Neural cell (in vitro differentiated cells): ENCODE measurements around the gene CTXN1. TPM values are rescaled to one million over a fixed set of nuclear protein-coding genes. Genes with fewer than 3 reads are reported as not detected.

Experiments used
- H2AFZ ChIP-seq: fragments of 200-600, 300-800 bp; sonication (generic), shearing (Covaris generic); 2 replicates; pipeline ENCODE4 v1.6.0; 2014; ENCODE audit warnings: low read depth, mild to moderate bottlenecking, antibody characterized with exemption, low read length, moderate library complexity
- H3F3A ChIP-seq: fragments of 200-600 bp; shearing (Covaris generic); 2 replicates; pipeline ENCODE4 v1.6.1; 2016; ENCODE audit warnings: mild to moderate bottlenecking, moderate library complexity, mixed read lengths, antibody characterized with exemption, low read length; ENCODE audit not compliant: insufficient read depth, poor library complexity, severe bottlenecking
- H3K27ac ChIP-seq: fragments of 200-600, 300-800 bp; sonication (generic), shearing (Covaris generic); 2 replicates; pipeline ENCODE4 v1.5.1; 2014; ENCODE audit warnings: mild to moderate bottlenecking, low read length, moderate library complexity
- H3K27me3 ChIP-seq: fragments of 300-800, 200-600 bp; sonication (generic), shearing (Covaris generic); 2 replicates; pipeline ENCODE4 v1.6.0; 2014; ENCODE audit warnings: mild to moderate bottlenecking, low read depth, low read length, moderate library complexity; ENCODE audit not compliant: insufficient read depth
- H3K36me3 ChIP-seq: fragments of 300-800, 200-600 bp; sonication (generic), shearing (Covaris generic); 2 replicates; pipeline ENCODE4 v1.5.1; 2014; ENCODE audit warnings: mild to moderate bottlenecking, antibody characterized with exemption, low read length, moderate library complexity; ENCODE audit not compliant: insufficient read depth
- H3K4me2 ChIP-seq: fragments of 300-800, 200-600 bp; sonication (generic), shearing (Covaris generic); 2 replicates; pipeline ENCODE4 v1.6.0; 2014; ENCODE audit warnings: mild to moderate bottlenecking, low read length
- H3K4me3 ChIP-seq: fragments of 300-800, 200-600 bp; sonication (generic), shearing (Covaris generic); 2 replicates; pipeline ENCODE4 v1.5.1; 2014; ENCODE audit warnings: mild to moderate bottlenecking, low read length, moderate library complexity
- H3K79me2 ChIP-seq: fragments of 200-600 bp; shearing (Covaris generic); replicated peaks from 2 replicates; pipeline ENCODE4 v1.6.0; 2014; ENCODE audit warnings: mild to moderate bottlenecking, low read length, moderate library complexity; ENCODE audit not compliant: insufficient read depth
- H3K9ac ChIP-seq: fragments of 300-800, 200-600 bp; sonication (generic), shearing (Covaris generic); 2 replicates; pipeline ENCODE4 v1.6.1; 2016; ENCODE audit warnings: mild to moderate bottlenecking, low read length, mixed read lengths
- H3K9me2 ChIP-seq: fragments of 200-600 bp; shearing (Covaris generic); 2 replicates; pipeline ENCODE4 v1.6.1; 2016; ENCODE audit warnings: mild to moderate bottlenecking, low read length, mixed read lengths; ENCODE audit not compliant: insufficient read depth
- H3K9me3 ChIP-seq: fragments of 200-600, 300-800 bp; sonication (generic), shearing (Covaris generic); 2 replicates; pipeline ENCODE4 v1.6.1; 2016; ENCODE audit warnings: mild to moderate bottlenecking, mixed run types, low read length, moderate library complexity, mixed read lengths
- H4K20me1 ChIP-seq: fragments of 200-600 bp; shearing (Covaris generic); 2 replicates; pipeline ENCODE4 v1.6.1; 2016; ENCODE audit warnings: mild to moderate bottlenecking, mixed run types; ENCODE audit not compliant: insufficient read depth
- CTCF ChIP-seq: fragments of 450-650 bp; IDR thresholded peaks from 2 replicates; pipeline ENCODE4 v1.5.1; 2014; ENCODE audit warnings: antibody characterized with exemption, mild to moderate bottlenecking, moderate library complexity; ENCODE audit not compliant: poor library complexity, severe bottlenecking
- EP300 ChIP-seq: fragments of 450-650 bp; conservative IDR thresholded peaks from 2 replicates; pipeline ENCODE4 v1.6.1; 2014; ENCODE audit warnings: antibody characterized with exemption, mild to moderate bottlenecking, moderate library complexity; ENCODE audit not compliant: poor library complexity, severe bottlenecking
- EZH2 ChIP-seq: fragments of 200-600, 300-800 bp; shearing (Covaris generic), sonication (generic); IDR thresholded peaks from 2 replicates; pipeline ENCODE4 v1.6.1; 2014; ENCODE audit warnings: antibody characterized with exemption, low read length, borderline replicate concordance, mild to moderate bottlenecking; ENCODE audit not compliant: insufficient read depth, poor library complexity, severe bottlenecking
- MXI1 ChIP-seq: fragments of 450-650 bp; conservative IDR thresholded peaks from 2 replicates; pipeline ENCODE4 v1.6.1; 2014; ENCODE audit warnings: antibody characterized with exemption, mild to moderate bottlenecking; ENCODE audit not compliant: poor library complexity, severe bottlenecking
- POLR2AphosphoS5 ChIP-seq: IDR thresholded peaks from 2 replicates; pipeline ENCODE4 v1.6.1; 2012
- RAD21 ChIP-seq: fragments of 450-650 bp; conservative IDR thresholded peaks from 2 replicates; pipeline ENCODE4 v1.6.1; 2014; ENCODE audit warnings: antibody characterized with exemption, mild to moderate bottlenecking, moderate library complexity
- SMC3 ChIP-seq: fragments of 450-650 bp; conservative IDR thresholded peaks from 2 replicates; pipeline ENCODE4 v1.6.1; 2014; ENCODE audit warnings: antibody characterized with exemption, mild to moderate bottlenecking, moderate library complexity; ENCODE audit not compliant: poor library complexity
- TAF1 ChIP-seq: IDR thresholded peaks from 2 replicates; pipeline ENCODE4 v1.6.1; 2012; ENCODE audit warnings: low read depth
- polyA plus RNA-seq: library from polyadenylated mRNA; depleted of rRNA; stranded (reverse); fragments of >200 nt; gene quantifications from 2 replicates; pipeline ENCODE4 v1.2.3, GENCODE V29; 2014
- TF ChIP-seq, protein P1 (sequence below): IDR thresholded peaks from 2 replicates; pipeline ENCODE4 v1.6.1; 2012; ENCODE audit warnings: borderline replicate concordance

The CTXN1 gene
- polyA plus RNA-seq, 1 donor from 2014 or later: 24.7 TPM

GRCh38 chr19:7916955-7917266, 9.0 kb downstream of the CTXN1 start:
- no peak overlapping the region for H3K4me2 ChIP-seq
- no peaks in the 10 kb centered on the region for H3K9me3 ChIP-seq
- H3K9ac ChIP-seq: no peak overlapping the region
- H3F3A ChIP-seq: no peaks in the 10 kb centered on the region
- no peak overlapping the region for H3K4me3 ChIP-seq
- H4K20me1 ChIP-seq: no peaks in the 10 kb centered on the region
- H3K36me3 ChIP-seq: no peaks in the 10 kb centered on the region
- H3K27me3 ChIP-seq: peaks cover 49% of the 10 kb centered on the region
- H3K9me2 ChIP-seq: no peaks in the 10 kb centered on the region
- H3K79me2 ChIP-seq: no peaks in the 10 kb centered on the region
- TF ChIP-seq, protein P1, sequence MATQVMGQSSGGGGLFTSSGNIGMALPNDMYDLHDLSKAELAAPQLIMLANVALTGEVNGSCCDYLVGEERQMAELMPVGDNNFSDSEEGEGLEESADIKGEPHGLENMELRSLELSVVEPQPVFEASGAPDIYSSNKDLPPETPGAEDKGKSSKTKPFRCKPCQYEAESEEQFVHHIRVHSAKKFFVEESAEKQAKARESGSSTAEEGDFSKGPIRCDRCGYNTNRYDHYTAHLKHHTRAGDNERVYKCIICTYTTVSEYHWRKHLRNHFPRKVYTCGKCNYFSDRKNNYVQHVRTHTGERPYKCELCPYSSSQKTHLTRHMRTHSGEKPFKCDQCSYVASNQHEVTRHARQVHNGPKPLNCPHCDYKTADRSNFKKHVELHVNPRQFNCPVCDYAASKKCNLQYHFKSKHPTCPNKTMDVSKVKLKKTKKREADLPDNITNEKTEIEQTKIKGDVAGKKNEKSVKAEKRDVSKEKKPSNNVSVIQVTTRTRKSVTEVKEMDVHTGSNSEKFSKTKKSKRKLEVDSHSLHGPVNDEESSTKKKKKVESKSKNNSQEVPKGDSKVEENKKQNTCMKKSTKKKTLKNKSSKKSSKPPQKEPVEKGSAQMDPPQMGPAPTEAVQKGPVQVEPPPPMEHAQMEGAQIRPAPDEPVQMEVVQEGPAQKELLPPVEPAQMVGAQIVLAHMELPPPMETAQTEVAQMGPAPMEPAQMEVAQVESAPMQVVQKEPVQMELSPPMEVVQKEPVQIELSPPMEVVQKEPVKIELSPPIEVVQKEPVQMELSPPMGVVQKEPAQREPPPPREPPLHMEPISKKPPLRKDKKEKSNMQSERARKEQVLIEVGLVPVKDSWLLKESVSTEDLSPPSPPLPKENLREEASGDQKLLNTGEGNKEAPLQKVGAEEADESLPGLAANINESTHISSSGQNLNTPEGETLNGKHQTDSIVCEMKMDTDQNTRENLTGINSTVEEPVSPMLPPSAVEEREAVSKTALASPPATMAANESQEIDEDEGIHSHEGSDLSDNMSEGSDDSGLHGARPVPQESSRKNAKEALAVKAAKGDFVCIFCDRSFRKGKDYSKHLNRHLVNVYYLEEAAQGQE: no peak
- TF ChIP-seq EP300 (no peak), EZH2 (peak; percentile 33), RAD21 (no peak)
- H2AFZ ChIP-seq: no peak overlapping the region
- H3K27ac ChIP-seq: no peak overlapping the region

GRCh38 chr19:7916103-7916954, 9.6 kb downstream of the CTXN1 start:
- H3K4me3 ChIP-seq: peak overlapping the region; percentile 57
- H3K4me2 ChIP-seq: no peak overlapping the region
- no peak overlapping the region for H2AFZ ChIP-seq

More at GRCh38 chr19:7916103-7916954, 9.6 kb downstream of the CTXN1 start:
- Histone ChIP-seq H3K9me3 (no peaks in the 10 kb centered on the region), H3K27me3 (peaks cover 49% of the 10 kb centered on the region), H3K36me3 (no peaks in the 10 kb centered on the region), H3K27ac (no peak overlapping the region), H3K9me2 (no peaks in the 10 kb centered on the region), H3K9ac (no peak overlapping the region), H3F3A (no peaks in the 10 kb centered on the region), H4K20me1 (no peaks in the 10 kb centered on the region), H3K79me2 (no peaks in the 10 kb centered on the region)
- TF ChIP-seq TAF1: no peak
- TF ChIP-seq EZH2: peak; percentile 59
- no peak for TF ChIP-seq SMC3
- TF ChIP-seq MXI1: no peak
- no peak for TF ChIP-seq RAD21
- TF ChIP-seq CTCF: no peak
- TF ChIP-seq, protein P1: no peak
- peak; percentile 3 for TF ChIP-seq POLR2AphosphoS5
